K562 (cell line): ENCODE data around the gene SRC. TPM values are rescaled to one million over a fixed set of nuclear protein-coding genes. Genes with fewer than 3 reads are reported as not detected.

Experiments
- ATAC-seq: fragments of 200-7000 bp; cut with Tn5 transposase; 3 replicates; pipeline ENCODE4 v1.9.1; 2020; ENCODE audit warnings: moderate library complexity
- BruUV-seq: library from RNA; stranded (reverse); fragments of 400-500 nt; replicated peaks from 2 replicates; lab custom pipeline; 2021; lab: Mats Ljungman, UMichigan
- CTCF ChIA-PET: fragments of 300-600 bp; formaldehyde crosslinking; extraction: SDS; loops from one replicate; lab custom pipeline; 2021; ENCODE audit warnings: low intra/inter-chr PET ratio; lab: Yijun Ruan, JAX
- POLR2A ChIA-PET: fragments of 300-600, 350-650 bp; sonication (Branson Sonifier 250); formaldehyde crosslinking; extraction: SDS; loops from one replicate; lab custom pipeline; 2021; ENCODE audit warnings: antibody characterized with exemption, inconsistent platforms; lab: Yijun Ruan, JAX
- DNase-seq, 4 experiments: peaks; one replicate each; pipeline versions ENCODE4 v3.0.0 to v3.0.0-alpha.2; 2011 to 2018; ENCODE audit warnings: low spot score in 3 of 4, mixed read lengths in 3 of 4; ENCODE audit errors: extremely low read depth in 1 of 4
- FAIRE-seq: peaks from 2 replicates; lab custom pipeline; 2011; peaks lifted over from hg19 to GRCh38; lab: Jason Lieb, UNC
- H2AFZ ChIP-seq: 2 replicates; pipeline ENCODE4 v1.6.0; 2011; ENCODE audit warnings: low read depth, low read length, control low read depth, inconsistent platforms
- H3K27ac ChIP-seq: fragments of 200-600 bp; 3 replicates; pipeline ENCODE4 v1.8.0; 2011; ENCODE audit warnings: low read depth, mild to moderate bottlenecking, control low read depth, inconsistent platforms, low read length, moderate library complexity, mixed read lengths; ENCODE audit errors: extremely low read depth
- H3K27me3 ChIP-seq, 2 experiments: fragments of 300-600 bp in 1 of 2; 2 replicates in 1 of 2; 3 replicates in 1 of 2; pipeline versions ENCODE4 v1.6.0 to v1.8.0; 2011; ENCODE audit warnings: inconsistent platforms in 2 of 2, low read length in 2 of 2, mild to moderate bottlenecking in 1 of 2, mixed read lengths in 1 of 2, moderate library complexity in 1 of 2; ENCODE audit not compliant: control insufficient read depth in 2 of 2, insufficient read depth in 2 of 2
- H3K36me3 ChIP-seq: fragments of 300-600 bp; 3 replicates; pipeline ENCODE4 v1.8.0; 2011; ENCODE audit warnings: mild to moderate bottlenecking, low read length, inconsistent platforms; ENCODE audit not compliant: control insufficient read depth, insufficient read depth
- H3K4me1 ChIP-seq, 2 experiments: fragments of 200-600 bp in 1 of 2; replicated peaks in 1 of 2; 2 replicates in 1 of 2; 3 replicates in 1 of 2; pipeline versions ENCODE4 v1.5.1 to v1.8.0; 2011; ENCODE audit warnings: inconsistent platforms in 2 of 2, low read length in 2 of 2, mild to moderate bottlenecking in 1 of 2, mixed read lengths in 1 of 2, moderate library complexity in 1 of 2; ENCODE audit not compliant: control insufficient read depth in 2 of 2, insufficient read depth in 2 of 2
- H3K4me2 ChIP-seq: 2 replicates; pipeline ENCODE4 v1.6.1; 2011; ENCODE audit warnings: low read length, control low read depth, inconsistent platforms, mixed read lengths; ENCODE audit not compliant: insufficient read depth
- H3K4me3 ChIP-seq: fragments of 200-600 bp; sonication (generic), shearing (Covaris generic); 2 replicates; pipeline ENCODE4 v1.5.1; 2016; ENCODE audit warnings: control low read depth, inconsistent platforms
- H3K79me2 ChIP-seq: fragments of 200-600 bp; 3 replicates; pipeline ENCODE4 v1.8.0; 2011; ENCODE audit warnings: low read length, inconsistent platforms; ENCODE audit not compliant: control insufficient read depth, insufficient read depth
- H3K9ac ChIP-seq, 2 experiments: 2 replicates each; pipeline versions ENCODE4 v1.6.0 to v1.6.1; 2011; ENCODE audit warnings: low read depth in 2 of 2, low read length in 2 of 2, control low read depth in 1 of 2, inconsistent platforms in 1 of 2, mild to moderate bottlenecking in 1 of 2, mixed read lengths in 1 of 2; ENCODE audit not compliant: insufficient read depth in 1 of 2
- H3K9me1 ChIP-seq: one replicate; pipeline ENCODE4 v1.6.0; 2011; ENCODE audit warnings: inconsistent platforms, mild to moderate bottlenecking, low read length, moderate library complexity; ENCODE audit not compliant: control insufficient read depth, insufficient read depth
- H3K9me3 ChIP-seq: replicated peaks from 2 replicates; pipeline ENCODE4 v1.5.1; 2011; ENCODE audit warnings: low read depth, low read length, inconsistent platforms; ENCODE audit not compliant: control insufficient read depth, insufficient read depth
- H4K20me1 ChIP-seq: replicated peaks from 2 replicates; pipeline ENCODE4 v1.6.1; 2011; ENCODE audit warnings: low read length, inconsistent platforms, mixed read lengths; ENCODE audit not compliant: control insufficient read depth, insufficient read depth
- CBFB ChIP-seq: sonication (generic); formaldehyde crosslinking; IDR thresholded peaks from 2 replicates; pipeline ENCODE4 v1.4.0; 2020; ENCODE audit warnings: mild to moderate bottlenecking, missing genetic modification reagents
- CTBP1 ChIP-seq: fragments of 450-650 bp; IDR thresholded peaks from 2 replicates; pipeline ENCODE4 v1.6.1; 2016; ENCODE audit warnings: borderline replicate concordance
- DEAF1 ChIP-seq: fragments of 450-650 bp; formaldehyde crosslinking; IDR thresholded peaks from 2 replicates; pipeline ENCODE4 v1.4.0; 2020; ENCODE audit warnings: mild to moderate bottlenecking, moderate library complexity
- HIVEP1 ChIP-seq: fragments of 250-450 bp; sonication (Bioruptor Pico); IDR thresholded peaks from 2 replicates; pipeline ENCODE4 v1.4.0; 2020; ENCODE audit warnings: mild to moderate bottlenecking
- KLF1 ChIP-seq: fragments of 450-650 bp; IDR thresholded peaks from 2 replicates; pipeline ENCODE4 v1.6.1; 2016; ENCODE audit warnings: missing genetic modification characterization, missing compliant biosample characterization
- MYC ChIP-seq, 2 experiments: fragments of 250-450 bp in 1 of 2; sonication (Bioruptor Pico) in 1 of 2; IDR thresholded peaks; 2 replicates each; pipeline versions ENCODE4 v1.5.1 to v1.6.1; 2012 to 2021; ENCODE audit warnings: low read depth in 2 of 2, borderline replicate concordance in 1 of 2, improper control_type of control experiment in 1 of 2, low read length in 1 of 2, mild to moderate bottlenecking in 1 of 2, moderate library complexity in 1 of 2
- NR2C2 ChIP-seq, 2 experiments: fragments of 200-800 bp in 1 of 2; sonication (Bioruptor generic) in 1 of 2; sonication (generic) in 1 of 2; formaldehyde crosslinking in 1 of 2; IDR thresholded peaks; 2 replicates each; pipeline versions ENCODE4 v1.6.1 to v1.8.0; 2016 to 2022; ENCODE audit warnings: mild to moderate bottlenecking in 1 of 2, missing compliant biosample characterization in 1 of 2, missing genetic modification characterization in 1 of 2, missing genetic modification reagents in 1 of 2
- POLR3A ChIP-seq: IDR thresholded peaks from 2 replicates; pipeline ENCODE4 v1.6.1; 2011; ENCODE audit warnings: borderline replicate concordance, mild to moderate bottlenecking, moderate library complexity; ENCODE audit not compliant: insufficient read length, insufficient read depth; ENCODE audit errors: extremely low read depth
- SIX5 ChIP-seq, 2 experiments: IDR thresholded peaks; 2 replicates each; pipeline ENCODE4 v1.6.1; 2011; ENCODE audit warnings: low read length in 2 of 2, borderline replicate concordance in 1 of 2, low read depth in 1 of 2, mild to moderate bottlenecking in 1 of 2, moderate library complexity in 1 of 2; ENCODE audit not compliant: insufficient read depth in 1 of 2
- SMARCB1 ChIP-seq: IDR thresholded peaks from 2 replicates; pipeline ENCODE4 v1.6.1; 2011; ENCODE audit warnings: improper control_type of control experiment, low read depth; ENCODE audit not compliant: insufficient read length
- TFAP4 ChIP-seq: sonication (generic); formaldehyde crosslinking; IDR thresholded peaks from 2 replicates; pipeline ENCODE4 v1.8.0; 2022; ENCODE audit warnings: missing genetic modification reagents, mild to moderate bottlenecking, moderate library complexity, borderline replicate concordance
- ZBTB9 ChIP-seq: fragments of 450-650 bp; formaldehyde crosslinking; IDR thresholded peaks from 2 replicates; pipeline ENCODE4 v1.4.0; 2020; ENCODE audit warnings: mild to moderate bottlenecking, moderate library complexity
- ZNF24 ChIP-seq: fragments of 450-650 bp; IDR thresholded peaks from 2 replicates; pipeline ENCODE4 v1.6.1; 2016
- ZNF311 ChIP-seq: fragments of 250-450 bp; sonication (Bioruptor Pico); IDR thresholded peaks from 2 replicates; pipeline ENCODE4 v1.4.0; 2020; ENCODE audit warnings: mild to moderate bottlenecking, moderate library complexity
- WGBS: fragments of 100-300 bp; shearing (Covaris generic); methylation state at CpG from one replicate; pipeline ENCODE4 v1.1.6; 2016; ENCODE audit warnings: low coverage, mixed read lengths; ENCODE audit not compliant: insufficient coverage; ENCODE audit errors: missing lambda C conversion rate; 5-methylcytosine and 5-hydroxymethylcytosine counted together
- in situ Hi-C: fragments of 300-500 bp; cut with MboI; formaldehyde crosslinking; loops from 4 replicates; pipeline ENCODE4 v1.15.0; 2018; ENCODE audit warnings: inconsistent platforms, mixed read lengths
- intact Hi-C: fragments of 100-400 bp; cut with micrococcal nuclease; formaldehyde crosslinking; loops from 2 replicates; pipeline ENCODE4 v1.14.2; 2022
- polyA plus RNA-seq, 8 experiments: library from polyadenylated mRNA; depleted of rRNA in 4 of 8; stranded (reverse) in 5 of 8; unstranded in 3 of 8; fragments of >200 nt; fragmentation: Nextera tagmentation in 2 of 8; fragmentation: Illumina TruSeq in 1 of 8; extraction: Ambion mirVana in 2 of 8; extraction: Trizol in 1 of 8; gene quantifications; 2 replicates each; pipeline versions ENCODE4 v1.2.1 to v1.2.3, GENCODE V29; 2011 to 2014; ENCODE audit warnings: inconsistent platforms in 1 of 8, missing spikeins in 1 of 8
- total RNA-seq, 7 experiments: library from RNA; depleted of rRNA in 6 of 7; stranded (reverse); fragments of >200 nt in 6 of 7; fragmentation: Illumina TruSeq in 2 of 7; extraction: Trizol in 2 of 7; gene quantifications; 2 replicates each; pipeline versions ENCODE4 v1.2.1 to v1.2.3, GENCODE V29; 2011 to 2021; ENCODE audit warnings: low replicate concordance in 1 of 7
- TF ChIP-seq, protein P1 (sequence below): fragments of 200-800 bp; sonication (Bioruptor generic); IDR thresholded peaks from 2 replicates; pipeline ENCODE4 v1.6.1; 2017; ENCODE audit warnings: missing genetic modification characterization, missing compliant biosample characterization

SRC gene
- total and polyA plus RNA-seq, 9 of the 15 experiments (the other 6 are each of a cell fraction or from before 2014, with no cell fraction given): 0.06 to 8.5 (median 3.1) TPM

- DNase-seq (peak; percentile 82 to 90 (median 86)), ATAC-seq (peak; percentile 88), FAIRE-seq (peak; percentile 62)
- POLR2A ChIA-PET: interaction anchor here (0.7 to 1.4 kb wide), 5 partner anchors 8 to 296 kb away, joined by 3 to 4 read pairs (median 4); no protein-coding TSS in a partner anchor
- H3K79me2 ChIP-seq: peaks cover 3% of the 10 kb centered on the region; the same call in 1 of the 3 replicates
- H2AFZ ChIP-seq: peak overlapping the region; percentile 90
- H3K4me3 ChIP-seq: peak overlapping the region; percentile 47
- in situ Hi-C loops (loop anchor here (5.0 kb wide), 1 partner anchor 97 kb away; the partner anchor contains the start of gene MANBAL), intact Hi-C loops (loop anchor here (5.0 kb wide), 2 partner anchors 97 to 187 kb away; partner anchors contain the start of gene MANBAL)
- H3K27me3 ChIP-seq: no peaks in the 10 kb centered on the region
- no peaks in the 10 kb centered on the region for H3K9me3 ChIP-seq
- H4K20me1 ChIP-seq: no peaks in the 10 kb centered on the region
- BruUV-seq: no TSS peak
- H3K36me3 ChIP-seq: no peaks in the 10 kb centered on the region
- peak overlapping the region; percentile 49 to 92 for H3K9ac ChIP-seq
- H3K9me1 ChIP-seq: no peaks in the 10 kb centered on the region
- WGBS: 3% methylated on average over 18 of the region's 42 CpGs
- CTCF ChIA-PET: interaction anchor here (0.7 to 3.0 kb wide), 4 partner anchors 102 to 190 kb away, joined by 4 to 19 read pairs (median 4); no protein-coding TSS in a partner anchor
- H3K27ac ChIP-seq: peak overlapping the region; percentile 78
- peak overlapping the region; percentile 75 for H3K4me2 ChIP-seq
- H3K4me1 ChIP-seq: peaks cover 22 to 67% of the 10 kb centered on the region in 2 experiments
- TF ChIP-seq CTBP1 (peak; percentile 68), MYC (IDR thresholded peaks at IDR 0.05; ENCODE audit: low read depth, low read length) (peak; percentile 86), MYC (CRISPR knock-in tag; IDR thresholded peaks at IDR 0.05; ENCODE audit: borderline replicate concordance, low read depth) (no peak), TFAP4 (CRISPR knock-in tag) (peak; percentile 88), ZBTB9 (CRISPR knock-in tag) (peak; percentile 66; the same call in 1 of the 2 replicates), KLF1 (tag) (peak; percentile 98), ZNF311 (CRISPR knock-in tag) (no peak), ZNF24 (peak; percentile 68), DEAF1 (CRISPR knock-in tag) (peak; percentile 64), POLR3A (no peak), CBFB (CRISPR knock-in tag) (peak; percentile 97), HIVEP1 (CRISPR knock-in tag) (no peak), SIX5 (IDR thresholded peaks at IDR 0.05; ENCODE audit: borderline replicate concordance in 1 of 2, insufficient read depth in 1 of 2, low read depth in 1 of 2, low read length in 2 of 2) (no peak), SMARCB1 (no peak), NR2C2 (CRISPR knock-in tag; IDR thresholded peaks at IDR 0.05) (peak; percentile 34; the same call in 1 of the 2 replicates), NR2C2 (tag; IDR thresholded peaks at IDR 0.05) (peak; percentile 57; the same call in 1 of the 2 replicates)
- TF ChIP-seq, protein P1, sequence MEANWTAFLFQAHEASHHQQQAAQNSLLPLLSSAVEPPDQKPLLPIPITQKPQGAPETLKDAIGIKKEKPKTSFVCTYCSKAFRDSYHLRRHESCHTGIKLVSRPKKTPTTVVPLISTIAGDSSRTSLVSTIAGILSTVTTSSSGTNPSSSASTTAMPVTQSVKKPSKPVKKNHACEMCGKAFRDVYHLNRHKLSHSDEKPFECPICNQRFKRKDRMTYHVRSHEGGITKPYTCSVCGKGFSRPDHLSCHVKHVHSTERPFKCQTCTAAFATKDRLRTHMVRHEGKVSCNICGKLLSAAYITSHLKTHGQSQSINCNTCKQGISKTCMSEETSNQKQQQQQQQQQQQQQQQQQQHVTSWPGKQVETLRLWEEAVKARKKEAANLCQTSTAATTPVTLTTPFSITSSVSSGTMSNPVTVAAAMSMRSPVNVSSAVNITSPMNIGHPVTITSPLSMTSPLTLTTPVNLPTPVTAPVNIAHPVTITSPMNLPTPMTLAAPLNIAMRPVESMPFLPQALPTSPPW (CRISPR knock-in tag): peak; percentile 47; the same call in 1 of the 2 replicates
Observed at GRCh38 chr20:37384683-37385174, 38.8 kb downstream of the SRC start.
